Measurements from ENCODE around the gene RPS24.
"Not testable (repeated sequence)": the region's sequence is repeated elsewhere in the genome, so short reads cannot be mapped to it uniquely, and the experiment has no call there.

The RPS24 gene

GRCh38 chr10:78033637-78034470 is at the start of gene RPS24:
Gene RPS24, plus strand, starts transcription at chr10:78033863. Its CDS starts 39 bp downstream, at chr10:78033902.
- DNase-seq, result peak; percentile 99

DNA sequence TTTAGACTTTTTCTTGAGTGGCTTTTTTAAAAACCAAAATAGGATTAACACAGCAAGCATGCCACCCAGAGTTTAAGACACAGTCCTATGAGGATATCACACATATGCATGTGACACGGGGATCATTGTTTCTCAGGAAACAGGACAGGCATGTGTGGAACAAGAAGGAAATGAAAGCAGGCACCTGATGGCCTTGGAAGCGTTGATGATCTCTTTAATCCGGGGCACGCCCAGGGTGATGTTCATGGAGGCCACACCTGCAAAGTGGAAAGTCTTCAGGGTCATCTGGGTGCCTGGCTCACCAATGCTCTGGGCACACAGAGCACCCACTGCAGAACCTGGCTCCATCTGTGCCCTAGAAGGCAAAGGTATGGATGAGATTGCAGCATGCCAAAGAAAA is 48.7 kb upstream of the RPS24 start:
- DNase-seq, result no peak

DNA sequence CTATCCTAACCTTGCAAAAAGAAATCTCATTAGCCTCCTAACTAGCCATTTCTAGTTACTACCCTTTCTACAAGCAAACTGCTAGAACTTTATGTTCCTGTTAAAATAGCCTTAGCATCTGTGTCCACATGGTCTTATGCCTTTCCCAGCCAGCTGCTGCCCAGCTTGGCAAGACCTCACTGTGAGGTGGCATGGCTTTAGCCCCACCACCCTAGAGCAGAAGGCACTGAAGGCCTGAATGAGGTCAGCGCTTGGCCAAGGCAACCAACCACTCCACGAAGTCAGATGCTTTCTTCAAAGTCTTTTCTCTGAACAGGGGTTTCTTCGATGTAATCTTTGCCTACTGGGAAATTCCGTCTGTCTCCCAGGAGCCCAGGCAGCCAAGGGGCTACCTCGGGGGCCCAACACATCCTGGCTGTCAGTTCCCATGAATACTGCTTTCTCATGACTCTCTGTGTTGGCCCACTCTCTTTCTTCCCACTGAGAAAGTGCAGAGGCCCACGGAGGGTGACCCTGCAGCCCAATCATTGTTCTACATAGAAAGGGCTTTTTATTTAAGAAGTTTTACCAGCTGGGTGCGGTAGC is 45.9 kb upstream of the RPS24 start:
- DNase-seq, result no peak

GRCh38 chr10:77989081-77989724 is 44.5 kb upstream of the RPS24 start:
- DNase-seq, result no peak

DNA sequence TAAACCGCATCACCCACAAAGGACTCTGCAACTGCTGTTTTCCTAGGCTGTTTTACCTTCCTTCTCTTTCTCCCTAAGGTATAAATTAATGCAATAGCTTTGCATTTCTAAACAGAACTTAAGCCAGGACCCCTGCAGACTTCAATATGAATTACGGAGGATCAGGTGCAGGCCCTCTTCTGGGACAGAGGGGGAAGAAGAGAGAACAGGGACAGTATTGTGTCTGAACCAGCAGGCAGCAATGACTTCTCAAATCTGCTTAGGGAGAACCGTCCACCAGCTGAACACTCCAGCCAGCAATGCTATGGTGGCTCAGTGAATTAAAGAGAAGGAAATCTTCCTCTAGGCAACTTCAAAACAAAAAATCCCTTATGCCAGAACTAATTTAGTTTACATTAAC is 40.0 kb upstream of the RPS24 start:
- DNase-seq, result no peak

- not testable (repeated sequence) for DNase-seq
These were observed 34.9 kb upstream of the RPS24 start for GRCh38 chr10:77998780-77999179.

DNA sequence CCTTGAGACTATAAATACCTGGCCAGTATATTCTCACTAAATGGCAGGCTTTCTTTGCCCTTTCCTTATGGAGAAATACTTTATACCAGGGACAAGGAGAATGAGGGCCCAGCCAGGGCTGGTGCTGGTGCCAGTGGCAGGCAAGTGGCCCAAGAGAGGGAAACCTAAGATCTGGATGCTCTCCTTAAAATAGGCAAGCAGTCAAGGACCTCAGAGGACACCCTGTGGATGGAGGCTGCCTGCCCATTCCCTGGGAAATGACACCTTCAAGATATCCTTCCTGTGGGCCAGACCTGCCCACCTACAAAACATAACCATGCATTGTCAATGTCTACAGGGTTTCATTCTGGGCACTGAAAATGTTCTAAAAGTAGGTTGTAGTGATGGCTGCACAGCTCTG is 33.5 kb upstream of the RPS24 start:
- no peak for DNase-seq

GRCh38 chr10:78000956-78001472 is 32.6 kb upstream of the RPS24 start:
- no peak for DNase-seq

- DNase-seq, result no peak
These were observed 30.9 kb upstream of the RPS24 start for GRCh38 chr10:78002541-78003288.

GRCh38 chr10:78004215-78005026 is 29.2 kb upstream of the RPS24 start:
- DNase-seq, result no peak

- DNase-seq, result no peak
These were observed 26.5 kb upstream of the RPS24 start for GRCh38 chr10:78007172-78007571.

- DNase-seq, result no peak
These were observed 24.0 kb upstream of the RPS24 start for GRCh38 chr10:78009662-78010061.

GRCh38 chr10:78010278-78010677 is 23.4 kb upstream of the RPS24 start:
- no peak for DNase-seq

- DNase-seq, result no peak
These were observed 22.6 kb upstream of the RPS24 start for GRCh38 chr10:78011065-78011464.

- no peak for DNase-seq
These were observed 20.1 kb upstream of the RPS24 start for GRCh38 chr10:78013564-78013963.

DNA sequence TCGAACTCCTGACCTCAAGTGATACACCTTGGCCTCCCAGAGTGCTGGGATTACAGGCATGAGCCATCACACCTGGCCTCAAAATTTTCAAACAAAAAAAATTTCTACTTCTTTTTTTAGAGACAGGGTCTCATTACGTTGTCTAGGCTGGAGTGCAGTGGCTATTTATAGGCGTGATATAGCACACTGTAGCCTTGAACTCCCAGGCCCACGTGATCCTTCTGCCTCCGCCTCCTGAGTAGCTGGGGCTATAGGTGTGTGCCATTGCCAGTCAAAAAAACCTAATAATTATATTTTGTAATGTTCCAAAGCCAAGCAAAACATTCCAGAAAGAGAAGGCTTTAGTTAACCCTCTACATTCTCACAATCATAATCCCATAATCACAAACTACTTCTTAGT is 18.1 kb upstream of the RPS24 start:
- DNase-seq, result no peak

GRCh38 chr10:78017856-78018255 is 15.8 kb upstream of the RPS24 start:
- DNase-seq, result no peak

- DNase-seq, result no peak
These were observed 14.4 kb upstream of the RPS24 start for GRCh38 chr10:78019264-78019663.

DNA sequence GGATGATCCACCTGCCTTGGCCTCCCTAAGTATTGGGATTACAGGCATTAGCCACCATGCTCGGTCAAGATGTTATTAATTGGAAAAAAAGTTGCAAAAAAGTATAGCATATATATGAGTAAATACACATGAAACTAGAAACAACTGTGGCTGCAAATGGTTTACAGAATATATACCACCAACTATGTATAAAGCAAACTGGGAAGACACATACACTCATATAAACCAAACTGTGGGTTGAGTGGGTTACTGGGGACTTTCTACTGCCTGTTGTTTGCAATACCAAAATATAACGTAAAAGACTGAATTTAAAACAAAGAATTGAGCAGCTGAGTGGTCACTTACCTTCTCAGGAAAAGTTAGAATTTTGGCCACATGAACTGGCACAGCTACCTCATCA is 12.5 kb upstream of the RPS24 start:
- DNase-seq, result no peak

GRCh38 chr10:78023741-78024140 is 9.9 kb upstream of the RPS24 start:
- no peak for DNase-seq

DNA sequence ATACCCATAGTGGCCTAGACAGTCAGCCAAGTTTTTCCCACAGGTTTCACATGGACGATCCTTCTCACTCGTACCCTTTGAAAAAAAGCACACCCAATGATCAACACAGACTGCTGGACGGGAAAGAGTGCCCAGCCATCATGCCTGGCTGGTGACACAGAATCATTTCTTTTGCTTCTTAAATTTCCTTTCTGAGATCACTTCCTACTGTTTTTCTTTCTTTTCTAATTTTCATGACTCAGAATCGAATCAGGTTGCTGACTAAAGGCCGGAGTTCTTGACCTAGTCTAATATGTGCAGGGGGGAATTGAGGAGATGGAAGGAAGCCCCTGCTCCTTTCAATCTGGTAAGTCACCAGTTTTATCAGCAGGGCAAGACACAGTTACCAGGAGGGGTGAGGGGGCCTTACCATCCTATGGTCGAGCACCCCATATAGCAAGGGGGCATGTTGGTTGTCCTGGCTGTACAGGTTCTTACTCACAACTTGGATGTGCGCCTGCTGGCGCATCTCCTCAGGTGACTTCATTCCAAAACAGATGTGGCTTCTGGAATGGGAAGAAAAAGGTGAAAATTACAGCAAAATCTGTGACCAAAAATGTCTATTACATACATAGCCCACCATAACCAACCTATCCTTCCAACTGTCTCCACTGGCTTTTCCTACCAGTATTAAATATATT is 7.8 kb upstream of the RPS24 start:
- DNase-seq, result no peak

All from hematopoietic multipotent progenitor cell treated with erythropoietin and hydrocortisone succinate and interleukin-3 and kit ligand, for 6 days (in vitro differentiated cells).